Effector memory CD4-positive, alpha-beta T cell (primary cell): ENCODE data around the gene ABCF2.

ENCODE experiments used
- DNase-seq, 3 donors: peaks; one replicate each; pipeline ENCODE4 v3.0.0-alpha.2; 2020
- H3K27ac ChIP-seq: 2 replicates; pipeline ENCODE4 v1.7.0; 2013; ENCODE audit warnings: mild to moderate bottlenecking, low read length, moderate library complexity; ENCODE audit not compliant: insufficient read depth, poor library complexity, severe bottlenecking
- H3K27me3 ChIP-seq: replicated peaks from 2 replicates; pipeline ENCODE4 v1.7.0; 2013; ENCODE audit warnings: mild to moderate bottlenecking, low read length; ENCODE audit not compliant: insufficient read depth, control insufficient read depth, poor library complexity, severe bottlenecking
- H3K36me3 ChIP-seq: 2 replicates; pipeline ENCODE4 v1.7.0; 2013; ENCODE audit warnings: mild to moderate bottlenecking, low read length, moderate library complexity; ENCODE audit not compliant: control insufficient read depth, insufficient read depth
- H3K4me1 ChIP-seq: 2 replicates; pipeline ENCODE4 v1.7.0; 2013; ENCODE audit warnings: low read length, mild to moderate bottlenecking; ENCODE audit not compliant: control insufficient read depth, insufficient read depth, poor library complexity, severe bottlenecking
- H3K4me3 ChIP-seq: 2 replicates; pipeline ENCODE4 v1.7.0; 2013; ENCODE audit warnings: low read length, low read depth, mild to moderate bottlenecking; ENCODE audit not compliant: insufficient read depth, poor library complexity, severe bottlenecking
- H3K9me3 ChIP-seq: 2 replicates; pipeline ENCODE4 v1.7.0; 2013; ENCODE audit warnings: mild to moderate bottlenecking, low read length, moderate library complexity; ENCODE audit not compliant: control insufficient read depth

ABCF2 gene

GRCh38 chr7:151195616-151196450 is 31.2 kb downstream of the ABCF2 start:
- H3K4me1 ChIP-seq: peaks cover 8% of the 10 kb centered on the region
- H3K27me3 ChIP-seq: no peaks in the 10 kb centered on the region
- DNase-seq: no peak
- H3K9me3 ChIP-seq: no peaks in the 10 kb centered on the region
- no peak overlapping the region for H3K4me3 ChIP-seq
- no peak overlapping the region for H3K27ac ChIP-seq
- H3K36me3 ChIP-seq: no peaks in the 10 kb centered on the region

- H3K4me3 ChIP-seq: no peak overlapping the region
- no peak for DNase-seq
- H3K27ac ChIP-seq: no peak overlapping the region
- H3K4me1 ChIP-seq: peaks cover 8% of the 10 kb centered on the region
- no peaks in the 10 kb centered on the region for H3K27me3 ChIP-seq
- no peaks in the 10 kb centered on the region for H3K36me3 ChIP-seq
- H3K9me3 ChIP-seq: no peaks in the 10 kb centered on the region
These were observed 32.8 kb downstream of the ABCF2 start for GRCh38 chr7:151194188-151194587.

- Histone ChIP-seq H3K9me3 (no peaks in the 10 kb centered on the region), H3K4me1 (peaks cover 8% of the 10 kb centered on the region), H3K36me3 (no peaks in the 10 kb centered on the region), H3K27ac (no peak overlapping the region), H3K4me3 (no peak overlapping the region), H3K27me3 (no peaks in the 10 kb centered on the region)
- no peak for DNase-seq
These were observed 33.6 kb downstream of the ABCF2 start for GRCh38 chr7:151193203-151193978.

- Histone ChIP-seq H3K4me3 (no peak overlapping the region), H3K27me3 (no peaks in the 10 kb centered on the region), H3K4me1 (peaks cover 8% of the 10 kb centered on the region), H3K36me3 (no peaks in the 10 kb centered on the region), H3K27ac (no peak overlapping the region), H3K9me3 (no peaks in the 10 kb centered on the region)
- no peak for DNase-seq
These were observed 34.9 kb downstream of the ABCF2 start for GRCh38 chr7:151192002-151192539.

- peaks cover 8% of the 10 kb centered on the region for H3K4me1 ChIP-seq
- H3K36me3 ChIP-seq: no peaks in the 10 kb centered on the region
- no peaks in the 10 kb centered on the region for H3K9me3 ChIP-seq
- no peak overlapping the region for H3K4me3 ChIP-seq
- no peak overlapping the region for H3K27ac ChIP-seq
- DNase-seq: no peak
- no peaks in the 10 kb centered on the region for H3K27me3 ChIP-seq
These were observed 35.5 kb downstream of the ABCF2 start for GRCh38 chr7:151191544-151191943.

GRCh38 chr7:151189038-151189437 is 38.0 kb downstream of the ABCF2 start:
- H3K27ac ChIP-seq: no peak overlapping the region
- no peak overlapping the region for H3K4me3 ChIP-seq
- H3K9me3 ChIP-seq: no peaks in the 10 kb centered on the region
- H3K36me3 ChIP-seq: no peaks in the 10 kb centered on the region
- peaks cover 2% of the 10 kb centered on the region for H3K4me1 ChIP-seq
- no peak for DNase-seq
- no peaks in the 10 kb centered on the region for H3K27me3 ChIP-seq

- Histone ChIP-seq H3K9me3 (no peaks in the 10 kb centered on the region), H3K4me3 (no peak overlapping the region), H3K36me3 (no peaks in the 10 kb centered on the region)
These were observed 38.8 kb downstream of the ABCF2 start for GRCh38 chr7:151188252-151188542.

GRCh38 chr7:151187409-151188251 is 39.4 kb downstream of the ABCF2 start:
- no peaks in the 10 kb centered on the region for H3K27me3 ChIP-seq
- no peak for DNase-seq
- no peaks in the 10 kb centered on the region for H3K9me3 ChIP-seq
- no peaks in the 10 kb centered on the region for H3K36me3 ChIP-seq
- no peak overlapping the region for H3K27ac ChIP-seq
- H3K4me1 ChIP-seq: no peaks in the 10 kb centered on the region
- no peak overlapping the region for H3K4me3 ChIP-seq

More at GRCh38 chr7:151188252-151188542, 38.8 kb downstream of the ABCF2 start:
- Histone ChIP-seq H3K27me3 (no peaks in the 10 kb centered on the region), H3K27ac (no peak overlapping the region), H3K4me1 (no peaks in the 10 kb centered on the region)
- no peak for DNase-seq

- no peaks in the 10 kb centered on the region for H3K27me3 ChIP-seq
- no peaks in the 10 kb centered on the region for H3K36me3 ChIP-seq
- DNase-seq: no peak
- H3K4me3 ChIP-seq: no peak within 1 kb of the TSS
- no peaks in the 10 kb centered on the region for H3K9me3 ChIP-seq
- H3K27ac ChIP-seq: no peak within 1 kb of the TSS
- H3K4me1 ChIP-seq: no peaks in the 10 kb centered on the region
These were observed 40.2 kb downstream of the ABCF2 start, which contains the start of gene ASB10 for GRCh38 chr7:151186640-151187408. Gene ASB10, minus strand, starts transcription at chr7:151187250. Its CDS starts 120 bp downstream, at chr7:151187130.
